ENCODE data around the gene GABRB2.
"Not testable (repeated sequence)": the region's sequence is repeated elsewhere in the genome, so short reads cannot be mapped to it uniquely, and the experiment has no call there.

GABRB2 gene

GRCh38 chr5:161306351-161306995 lies 240.1 kb downstream of the GABRB2 start:
- no peak for TF ChIP-seq CTCF (IDR thresholded peaks at IDR 0.05; ENCODE audit: control insufficient read depth, insufficient read depth, low read depth, low read length, missing control alignments)
- no peak overlapping the region for H3K4me3 ChIP-seq (ENCODE audit: control insufficient read depth, low read depth, low read length)
- no peak for DNase-seq (ENCODE audit: low read depth)

- TF ChIP-seq CTCF (IDR thresholded peaks at IDR 0.05; ENCODE audit: control insufficient read depth, insufficient read depth, low read depth, low read length, missing control alignments): no peak
- no peak overlapping the region for H3K4me3 ChIP-seq (ENCODE audit: control insufficient read depth, low read depth, low read length)
- DNase-seq (ENCODE audit: low read depth): no peak
Observed at GRCh38 chr5:161305601-161306000, 240.9 kb downstream of the GABRB2 start.

GRCh38 chr5:161302559-161302958 lies 244.0 kb downstream of the GABRB2 start:
- no peak overlapping the region for H3K4me3 ChIP-seq (ENCODE audit: control insufficient read depth, low read depth, low read length)
- no peak for DNase-seq (ENCODE audit: low read depth)
- TF ChIP-seq CTCF (IDR thresholded peaks at IDR 0.05; ENCODE audit: control insufficient read depth, insufficient read depth, low read depth, low read length, missing control alignments): no peak

- H3K4me3 ChIP-seq (ENCODE audit: control insufficient read depth, low read depth, low read length): no peak overlapping the region
- TF ChIP-seq CTCF (IDR thresholded peaks at IDR 0.05; ENCODE audit: control insufficient read depth, insufficient read depth, low read depth, low read length, missing control alignments): no peak
- no peak for DNase-seq (ENCODE audit: low read depth)
Observed at GRCh38 chr5:161301586-161301985, 244.9 kb downstream of the GABRB2 start.

GRCh38 chr5:161299053-161299452 lies 247.5 kb downstream of the GABRB2 start:
- no peak for TF ChIP-seq CTCF (IDR thresholded peaks at IDR 0.05; ENCODE audit: control insufficient read depth, insufficient read depth, low read depth, low read length, missing control alignments)
- no peak for DNase-seq (ENCODE audit: low read depth)

GRCh38 chr5:161297388-161297787 lies 249.1 kb downstream of the GABRB2 start:
- not testable (repeated sequence) for H3K4me3 ChIP-seq (ENCODE audit: control insufficient read depth, low read depth, low read length); DNase-seq (ENCODE audit: low read depth)

More at GRCh38 chr5:161299053-161299452, 247.5 kb downstream of the GABRB2 start:
- H3K4me3 ChIP-seq (ENCODE audit: control insufficient read depth, low read depth, low read length): no peak overlapping the region

GRCh38 chr5:161295721-161296250 lies 250.7 kb downstream of the GABRB2 start:
- DNase-seq (ENCODE audit: low read depth): no peak
- no peak for TF ChIP-seq CTCF (IDR thresholded peaks at IDR 0.05; ENCODE audit: control insufficient read depth, insufficient read depth, low read depth, low read length, missing control alignments)
- no peak overlapping the region for H3K4me3 ChIP-seq (ENCODE audit: control insufficient read depth, low read depth, low read length)
